HCT116 (cell line): ENCODE measurements around the gene FTSJ3. TPM values are rescaled to one million over a fixed set of nuclear protein-coding genes. Genes with fewer than 3 reads are reported as not detected.
A peak's percentile ranks its signal among the peaks of the same experiment; 100 is the strongest.

Source experiments
- ATF3 ChIP-seq: IDR thresholded peaks from 2 replicates; pipeline ENCODE4 v1.6.1; 2012
- CBX3 ChIP-seq: IDR thresholded peaks from 2 replicates; pipeline ENCODE4 v1.6.1; 2012; ENCODE audit warnings: low read depth
- CEBPB ChIP-seq: IDR thresholded peaks from 2 replicates; pipeline ENCODE4 v1.6.1; 2012; ENCODE audit warnings: low read depth
- CTCF ChIP-seq, 3 experiments: fragments of 200-600 bp in 1 of 3; sonication (generic) in 1 of 3; IDR thresholded peaks in 2 of 3; conservative IDR thresholded peaks in 1 of 3; 2 replicates each; pipeline ENCODE4 v1.5.1; 2012 to 2017; ENCODE audit warnings: low read depth in 2 of 3, low read length in 2 of 3, antibody characterized with exemption in 1 of 3, borderline replicate concordance in 1 of 3, control low read depth in 1 of 3, mild to moderate bottlenecking in 1 of 3, mixed read lengths in 1 of 3, mixed run types in 1 of 3, moderate library complexity in 1 of 3; ENCODE audit not compliant: insufficient read depth in 1 of 3
- EGR1 ChIP-seq: IDR thresholded peaks from 2 replicates; pipeline ENCODE4 v1.6.1; 2012; ENCODE audit warnings: low read depth
- ELF1 ChIP-seq: IDR thresholded peaks from 2 replicates; pipeline ENCODE4 v1.6.1; 2012; ENCODE audit warnings: low read depth, borderline replicate concordance
- EZH2 ChIP-seq: fragments of 200-600 bp; sonication (generic); IDR thresholded peaks from 2 replicates; pipeline ENCODE4 v1.6.1; 2017; ENCODE audit warnings: antibody characterized with exemption, mixed run types
- JUND ChIP-seq: IDR thresholded peaks from 2 replicates; pipeline ENCODE4 v1.6.1; 2012
- MAX ChIP-seq: IDR thresholded peaks from 2 replicates; pipeline ENCODE4 v1.6.1; 2012
- SIN3A ChIP-seq: IDR thresholded peaks from 2 replicates; pipeline ENCODE4 v1.6.1; 2012; ENCODE audit warnings: low read depth
- SP1 ChIP-seq: IDR thresholded peaks from 2 replicates; pipeline ENCODE4 v1.6.1; 2012; ENCODE audit warnings: low read depth
- SRF ChIP-seq: IDR thresholded peaks from 2 replicates; pipeline ENCODE4 v1.6.1; 2012; ENCODE audit warnings: low read depth
- TCF7L2 ChIP-seq: IDR thresholded peaks from 2 replicates; pipeline ENCODE4 v1.7.0; 2011; ENCODE audit warnings: borderline replicate concordance, inconsistent platforms; ENCODE audit not compliant: insufficient read depth, insufficient read length; ENCODE audit errors: extremely low read depth
- ZFX ChIP-seq: fragments of 450-650 bp; IDR thresholded peaks from 2 replicates; pipeline ENCODE4 v1.6.1; 2017
- total RNA-seq: library from RNA; stranded (reverse); gene quantifications from one replicate; pipeline ENCODE4 v1.2.1, GENCODE V29; 2021; ENCODE audit not compliant: unreplicated experiment

The FTSJ3 gene
- total RNA-seq, 1 experiment from 2014 or later = 70.9 TPM

GRCh38 chr17:63774141-63774968, 53.1 kb downstream of the FTSJ3 start, which contains the start of gene DDX42 (continued):
- no peak for TF ChIP-seq SRF
- no peak for TF ChIP-seq MAX
- TF ChIP-seq EZH2 = no peak
- peak; percentile 100 for TF ChIP-seq ZFX
- no peak for TF ChIP-seq CBX3
- no peak for TF ChIP-seq ATF3
- TF ChIP-seq SP1 = no peak
- TF ChIP-seq CTCF (IDR thresholded peaks at IDR 0.05 in 2 of 3, conservative IDR thresholded peaks at IDR 0.05 in 1 of 3; ENCODE audit: borderline replicate concordance in 1 of 3, insufficient read depth in 1 of 3, low read depth in 2 of 3, low read length in 2 of 3) = 0 out of 6 replicates have a peak, but pooled peaks of 1 of the 3 experiments have one; percentile 6
- TF ChIP-seq EGR1 = no peak
- peak; percentile 45; the same call in 1 of the 2 replicates for TF ChIP-seq SIN3A
- TF ChIP-seq JUND = no peak
- no peak for TF ChIP-seq ELF1
- TF ChIP-seq TCF7L2 = no peak
- TF ChIP-seq CEBPB = no peak
